G401.6 (cell line): ENCODE results near the gene FADS3.

Experiments
- FAIRE-seq: peaks from 2 replicates; lab custom pipeline; 2012; peaks lifted over from hg19 to GRCh38; lab: Jason Lieb, UNC

FADS3 gene

DNA sequence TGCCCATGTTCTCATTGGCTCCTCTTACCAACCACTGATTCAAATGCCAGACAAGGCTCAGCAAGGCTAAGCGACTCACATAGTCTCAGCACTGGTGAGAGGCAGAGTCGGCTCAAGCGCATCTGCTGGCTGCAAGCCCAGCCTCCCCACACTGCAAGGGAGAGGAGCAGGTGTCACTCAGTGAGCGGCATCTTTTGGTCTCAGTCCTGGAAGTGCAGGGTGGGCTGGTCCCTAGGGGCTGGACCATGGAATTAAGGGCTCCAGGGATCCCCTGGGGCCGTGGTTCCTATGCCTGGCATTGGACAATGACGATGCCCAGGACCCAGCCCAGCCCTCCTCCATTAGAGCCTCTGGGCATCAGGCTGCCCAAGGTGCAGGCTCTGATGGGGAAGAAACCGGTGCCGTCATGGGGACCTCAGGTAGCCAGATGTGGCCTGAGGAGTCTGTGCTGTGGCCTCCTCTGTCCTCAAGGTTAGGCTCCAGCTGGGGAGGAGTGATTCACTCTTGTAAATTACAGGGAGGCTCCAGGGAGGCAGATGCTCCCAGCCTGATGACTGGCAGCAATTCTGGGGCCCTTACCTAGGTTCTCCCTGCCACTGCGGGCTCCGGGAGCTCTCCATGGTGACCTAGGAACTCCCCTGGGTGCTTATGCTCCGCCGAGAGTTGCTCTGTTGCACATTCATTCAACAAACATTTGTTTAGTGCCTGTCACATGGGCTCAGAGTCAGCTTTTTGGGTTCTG is 35.2 kb downstream of the FADS3 start:
- FAIRE-seq: no peak

DNA sequence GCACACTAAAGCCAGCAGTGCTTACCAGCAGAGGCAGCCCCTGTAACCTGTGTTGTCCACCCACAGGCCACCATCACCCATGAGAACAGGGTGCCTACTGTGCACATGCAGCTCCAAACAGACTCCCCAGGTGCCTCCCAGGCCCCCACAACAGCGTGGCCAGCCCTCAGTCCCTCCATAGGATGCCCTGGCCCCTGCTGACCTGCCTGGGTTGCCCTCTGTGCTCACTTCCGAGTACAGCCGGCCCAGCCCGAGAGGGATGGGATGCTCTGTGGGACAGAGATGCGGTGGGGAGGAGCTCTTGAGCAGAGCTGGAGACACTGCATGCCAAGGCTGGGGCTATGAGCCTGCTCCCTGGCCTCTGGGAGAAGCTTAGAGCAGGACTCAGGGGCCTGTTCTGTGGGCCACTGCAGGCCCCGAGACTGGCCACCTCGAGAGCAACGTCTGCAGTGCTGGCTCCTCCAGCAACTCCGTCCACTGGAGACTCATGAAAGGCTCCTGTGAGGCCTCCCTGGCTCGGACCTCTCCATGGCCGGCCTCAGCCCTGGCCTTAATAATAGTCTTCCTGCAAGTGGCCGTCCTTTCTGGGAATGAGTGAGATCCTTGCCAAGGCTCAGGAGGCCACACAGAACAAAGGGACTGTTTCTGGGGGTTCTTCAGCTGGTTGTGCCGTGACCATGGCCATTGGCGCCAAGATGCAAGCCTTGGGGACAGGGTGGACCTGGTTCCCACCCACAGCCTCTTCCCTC is 36.2 kb downstream of the FADS3 start:
- FAIRE-seq: no peak

DNA sequence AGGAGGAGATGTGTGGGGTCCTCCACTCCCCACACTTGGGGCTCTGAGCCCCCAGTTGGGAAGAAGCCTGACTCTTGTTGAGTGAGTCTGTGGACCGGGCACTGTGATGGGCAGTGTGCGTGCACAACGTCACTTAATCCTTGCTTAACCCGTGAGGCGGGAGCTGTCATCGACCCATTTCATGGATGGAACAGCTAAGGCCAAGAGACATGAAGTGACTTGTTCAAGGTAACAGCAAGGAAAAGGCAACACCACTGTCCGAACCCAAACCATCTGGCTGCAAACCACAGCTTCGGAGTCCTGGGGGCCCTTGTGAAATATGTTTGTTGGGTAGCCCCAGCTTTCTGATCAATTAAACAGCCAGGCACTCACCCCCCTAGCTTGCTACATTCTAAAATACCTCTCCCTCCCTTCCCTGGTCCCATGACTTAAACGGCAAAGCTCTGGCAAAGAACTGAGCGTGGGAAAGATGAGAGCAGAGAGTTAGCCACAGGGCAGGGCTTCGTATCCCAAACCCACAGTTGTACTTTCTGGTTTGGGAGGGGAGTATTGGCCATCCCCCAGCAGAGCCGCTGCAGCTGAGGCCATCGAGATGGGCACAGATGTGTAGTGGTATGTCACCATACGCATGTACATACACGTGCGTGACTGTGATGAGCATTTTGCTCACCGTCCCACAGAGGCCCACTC is 37.0 kb downstream of the FADS3 start:
- no peak for FAIRE-seq

DNA sequence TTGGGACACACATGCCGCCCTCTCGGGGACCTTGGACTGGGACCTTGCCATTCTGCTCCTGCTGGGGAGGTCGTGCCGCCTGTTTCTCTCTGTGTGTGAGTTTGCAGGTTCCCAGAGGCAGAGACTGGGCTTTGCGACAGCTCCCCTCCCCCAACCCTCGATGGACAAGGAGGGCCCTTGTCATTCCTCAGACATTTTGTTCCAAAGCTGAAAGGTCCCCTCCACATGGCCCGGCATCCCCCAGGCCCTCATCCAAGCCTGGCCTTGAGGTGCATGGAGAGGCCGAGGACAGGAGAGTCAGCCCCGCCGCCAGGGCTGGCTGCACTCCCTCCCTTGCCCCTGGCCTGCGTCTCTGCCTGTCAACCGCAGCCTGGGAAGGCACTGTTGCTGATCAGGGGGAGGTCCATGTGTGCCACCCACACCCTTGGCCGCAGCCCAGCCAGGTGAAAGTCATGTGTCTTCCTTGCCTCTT is 37.6 kb downstream of the FADS3 start:
- no peak for FAIRE-seq

DNA sequence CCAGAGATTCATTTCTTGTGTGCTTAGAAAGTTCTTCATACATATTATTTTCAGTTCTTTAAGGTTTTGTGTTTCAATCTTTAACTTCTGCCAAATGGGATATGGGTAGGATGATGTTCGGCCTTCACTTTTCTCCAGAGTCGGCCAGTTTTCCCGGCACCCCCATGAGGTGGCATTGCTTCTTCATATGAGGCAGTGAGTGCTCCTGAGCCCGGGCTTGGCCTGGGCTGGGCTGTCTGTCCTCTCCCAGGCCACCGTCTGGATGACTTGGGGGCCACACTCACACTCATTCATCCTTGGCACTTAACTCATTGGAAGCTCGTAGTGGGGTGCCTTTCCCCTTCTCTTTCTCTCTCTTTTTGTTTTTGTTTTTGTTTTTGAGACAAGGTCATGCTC is 39.4 kb downstream of the FADS3 start:
- no peak for FAIRE-seq

DNA sequence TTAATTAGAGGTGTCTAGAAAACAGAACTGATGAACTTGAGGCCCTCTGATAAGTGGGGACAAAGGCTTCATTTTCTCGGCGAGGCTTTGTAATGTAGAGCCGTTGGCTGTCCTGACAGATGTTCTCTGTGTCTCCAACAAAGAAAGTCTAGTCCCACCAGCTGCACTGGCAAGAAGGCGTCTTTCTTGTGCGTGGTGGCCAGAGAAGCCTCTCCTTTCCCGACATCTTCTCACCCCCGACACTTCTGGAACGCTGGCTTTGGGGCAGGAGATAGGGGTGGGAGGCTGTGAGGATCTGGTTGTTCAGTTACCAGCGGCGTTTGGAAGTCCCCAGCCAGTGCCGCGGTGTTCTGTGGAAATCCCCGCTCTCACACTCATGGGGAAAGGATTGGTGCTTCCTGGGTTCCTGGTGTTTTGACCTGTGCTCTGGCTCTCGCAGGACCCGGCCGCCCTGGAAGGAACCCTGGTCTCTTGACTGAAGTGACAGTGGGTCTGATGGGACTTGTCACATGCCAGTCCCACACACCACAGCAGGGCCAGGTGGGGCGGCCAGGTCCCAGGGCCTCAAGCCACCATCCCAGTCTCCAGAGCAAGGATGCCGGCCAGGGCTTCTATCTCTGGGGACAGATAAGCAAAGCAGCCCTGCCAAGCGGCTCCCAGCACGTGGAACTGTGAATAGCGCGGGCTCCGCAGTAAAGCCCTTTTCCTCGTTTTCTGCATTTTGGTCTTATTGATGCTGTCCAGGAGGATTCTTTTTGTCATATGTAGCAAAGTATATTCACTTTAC is 40.0 kb downstream of the FADS3 start:
- FAIRE-seq: no peak

DNA sequence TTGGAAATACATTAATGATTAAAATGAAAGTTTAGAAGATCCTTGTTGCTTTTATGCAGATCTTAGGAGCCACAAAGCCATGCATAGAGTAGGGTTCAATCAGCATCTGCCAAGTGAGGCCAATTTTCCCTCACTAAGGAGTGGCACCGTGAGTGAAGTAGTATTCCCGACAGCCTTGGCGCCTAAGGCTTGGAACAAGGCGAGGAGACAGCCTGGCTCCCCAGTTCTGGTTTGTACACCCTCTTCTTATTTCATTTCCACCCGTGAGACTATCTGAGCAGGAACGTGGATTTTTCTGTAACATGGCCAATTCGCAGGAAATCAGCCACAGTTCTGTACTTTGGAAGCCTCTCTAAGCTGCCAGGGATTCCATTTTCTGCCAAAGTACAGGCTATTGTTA is 40.7 kb downstream of the FADS3 start:
- FAIRE-seq: no peak

DNA sequence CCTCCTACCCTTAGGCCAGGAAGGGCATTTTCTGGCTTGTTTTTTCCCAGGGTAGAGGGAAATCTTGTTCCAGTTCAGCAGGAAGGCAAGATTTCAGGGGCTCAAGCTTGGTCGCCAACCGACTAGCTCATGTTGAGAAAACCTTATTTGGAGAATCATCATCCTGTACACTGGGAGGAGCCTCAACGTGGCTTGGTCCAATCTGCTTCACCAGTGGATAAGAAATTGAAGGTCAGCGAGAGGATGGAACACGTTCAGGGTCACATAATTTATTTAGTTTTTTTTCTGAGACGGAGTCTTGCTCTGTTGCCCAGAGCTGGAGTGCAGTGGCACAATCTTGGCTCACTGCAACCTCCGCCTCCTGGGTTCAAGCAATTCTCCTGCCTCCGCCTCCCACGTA is 42.7 kb downstream of the FADS3 start:
- FAIRE-seq: no peak

DNA sequence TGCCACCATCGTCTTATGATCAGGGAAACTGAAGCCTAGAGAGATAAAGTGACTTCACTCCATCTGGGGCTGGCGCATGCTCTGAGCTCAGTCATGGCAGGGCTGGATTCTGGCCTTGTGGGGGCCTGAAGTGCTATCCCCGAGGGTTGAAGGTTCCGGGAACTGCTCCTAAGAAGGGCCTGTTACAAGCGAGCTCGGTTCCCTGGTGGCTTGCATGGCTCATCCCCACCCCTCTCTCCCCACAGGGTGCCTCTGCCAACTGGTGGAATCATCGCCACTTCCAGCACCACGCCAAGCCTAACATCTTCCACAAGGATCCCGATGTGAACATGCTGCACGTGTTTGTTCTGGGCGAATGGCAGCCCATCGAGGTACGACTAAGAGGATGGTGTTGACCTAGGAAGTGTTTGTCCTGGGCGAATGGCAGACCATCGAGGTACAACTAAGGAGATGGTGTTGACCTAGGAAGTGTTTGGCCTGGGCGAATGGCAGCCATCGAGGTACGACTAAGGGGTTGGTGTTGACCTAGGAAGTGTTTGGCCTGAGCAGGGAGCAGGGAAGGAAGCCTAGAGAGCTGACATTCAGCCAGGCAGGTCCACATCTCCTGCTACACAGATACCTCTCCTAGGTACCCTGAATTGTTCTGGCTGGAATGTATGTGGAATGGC is 43.3 kb downstream of the FADS3 start:
- no peak for FAIRE-seq

DNA sequence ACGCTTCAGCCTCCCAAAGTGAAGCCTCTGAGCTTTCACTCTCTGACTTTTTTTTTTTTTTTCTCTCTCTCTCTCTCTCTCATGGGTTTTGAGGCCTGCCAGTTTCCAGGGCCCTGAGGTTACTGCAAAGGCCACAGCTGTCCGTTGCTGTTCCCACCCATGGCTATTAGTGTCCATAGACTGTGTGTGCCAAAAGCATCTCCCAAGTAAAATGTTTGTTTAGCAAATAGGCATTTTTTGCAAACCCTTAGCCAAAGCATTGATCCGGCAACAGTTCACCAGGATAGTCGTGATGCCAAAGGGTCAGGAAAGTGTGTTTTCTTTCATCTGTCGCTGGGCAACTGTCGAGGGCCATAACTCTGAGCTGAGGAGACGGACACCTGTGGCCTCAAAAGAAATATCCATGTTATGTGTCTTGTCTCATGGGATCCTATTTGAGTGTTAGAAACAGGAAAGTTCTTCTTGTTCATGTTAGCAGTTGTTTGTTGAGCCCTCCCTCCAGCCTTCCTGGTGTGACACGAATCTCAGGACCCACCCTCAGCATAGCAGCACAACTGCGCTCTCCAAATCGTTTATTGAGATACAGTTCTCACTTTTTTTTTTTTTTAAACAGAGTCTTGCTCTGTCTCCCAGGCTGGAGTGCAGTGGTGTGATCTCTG is 44.9 kb downstream of the FADS3 start:
- FAIRE-seq: no peak

DNA sequence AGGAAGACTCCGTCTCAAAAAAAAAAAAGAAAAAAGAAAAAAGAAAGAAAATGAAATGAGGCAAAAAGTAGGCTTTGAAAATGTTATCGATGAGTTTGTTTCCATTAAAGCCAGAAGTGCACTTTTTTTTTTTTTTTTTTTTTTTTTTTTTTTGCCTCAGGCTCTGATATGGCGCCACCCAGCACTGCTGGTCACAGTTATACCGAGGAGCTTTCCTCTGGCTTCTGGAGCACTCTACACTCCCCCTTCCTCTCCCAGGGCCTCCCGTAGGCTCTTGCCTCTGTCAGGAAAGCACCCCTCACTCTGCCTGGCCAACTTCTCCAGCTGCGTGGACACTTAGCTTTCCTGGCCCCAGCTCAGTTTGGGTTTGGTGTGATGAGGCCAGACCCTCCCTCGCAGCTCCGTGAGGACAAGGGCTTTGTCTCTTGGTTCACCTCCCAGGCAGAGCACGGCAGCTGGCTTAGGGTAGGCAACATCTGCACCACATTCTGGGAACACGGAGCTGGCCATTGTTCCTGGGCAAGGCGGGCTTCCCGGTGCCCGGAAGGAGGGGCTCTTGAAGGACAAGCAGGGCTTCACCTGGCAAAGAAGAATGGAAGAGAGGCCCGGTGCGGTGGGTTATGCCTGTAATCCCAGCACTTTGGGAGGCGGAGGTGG is 46.3 kb downstream of the FADS3 start:
- no peak for FAIRE-seq

DNA sequence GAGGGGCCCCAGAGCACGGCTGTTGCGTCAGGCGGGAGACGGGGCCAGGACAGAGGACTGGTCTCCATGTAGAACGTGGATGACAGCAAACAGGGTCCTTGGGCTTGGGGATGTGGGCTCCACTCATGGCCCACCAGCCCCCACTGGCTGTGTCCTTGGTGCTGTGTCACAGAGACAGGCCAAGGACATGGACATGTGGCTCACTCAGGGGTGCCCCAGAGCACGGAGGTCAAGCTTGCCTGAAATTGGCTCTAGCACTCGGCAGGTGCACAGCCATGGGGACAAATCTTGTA is 48.9 kb downstream of the FADS3 start:
- FAIRE-seq: no peak

DNA sequence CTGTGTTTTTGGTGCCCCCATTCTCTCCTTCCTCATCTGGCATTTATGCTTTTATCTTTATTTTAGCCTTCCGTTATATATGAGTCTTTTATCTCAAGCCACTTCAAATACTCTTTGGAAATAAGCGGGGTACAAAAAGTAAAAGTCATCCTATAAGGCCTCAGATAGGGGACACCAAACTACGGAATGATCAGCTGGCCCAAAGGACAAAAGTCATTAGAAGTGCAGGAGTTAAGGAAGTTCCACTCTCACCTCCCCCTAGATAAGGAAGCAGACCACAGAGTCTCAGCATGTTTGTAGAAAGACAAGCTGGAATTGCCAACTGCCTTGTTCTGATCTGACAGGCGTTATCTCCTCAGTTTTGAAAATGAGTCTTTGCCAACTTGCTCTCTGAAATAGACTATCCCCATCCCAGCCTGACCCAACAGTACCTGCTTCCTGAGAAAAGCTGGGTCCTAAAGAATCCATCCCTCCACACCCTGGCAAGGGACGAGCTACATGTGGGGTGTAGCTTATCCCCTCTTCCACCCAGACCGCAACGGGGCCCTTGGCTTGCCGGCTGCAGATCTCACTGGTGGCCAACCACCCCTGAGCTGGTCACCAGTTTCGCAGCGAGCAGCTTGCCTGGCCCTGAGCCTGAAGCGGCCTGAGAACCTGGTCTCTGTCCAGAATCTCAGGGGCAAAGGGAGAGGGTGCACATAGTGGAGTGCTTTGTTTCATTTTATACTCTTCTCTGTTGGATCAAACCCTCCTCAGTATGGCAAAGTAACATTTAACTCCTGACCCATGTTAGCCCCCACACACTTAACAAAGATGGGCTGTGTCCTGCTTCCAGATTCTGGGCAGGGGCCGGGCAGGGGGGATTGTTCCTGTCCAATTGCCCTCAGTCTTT is 49.5 kb downstream of the FADS3 start:
- no peak for FAIRE-seq

DNA sequence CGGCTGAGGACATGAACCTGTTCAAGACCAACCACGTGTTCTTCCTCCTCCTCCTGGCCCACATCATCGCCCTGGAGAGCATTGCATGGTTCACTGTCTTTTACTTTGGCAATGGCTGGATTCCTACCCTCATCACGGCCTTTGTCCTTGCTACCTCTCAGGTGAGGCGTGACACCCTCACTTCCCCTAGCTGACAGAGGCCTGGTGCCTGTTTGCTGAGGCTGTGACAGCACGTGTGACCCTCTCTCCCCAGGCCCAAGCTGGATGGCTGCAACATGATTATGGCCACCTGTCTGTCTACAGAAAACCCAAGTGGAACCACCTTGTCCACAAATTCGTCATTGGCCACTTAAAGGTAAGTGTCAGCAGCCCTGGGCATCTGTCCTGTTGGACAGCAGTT is 51.0 kb downstream of the FADS3 start:
- FAIRE-seq: no peak

DNA sequence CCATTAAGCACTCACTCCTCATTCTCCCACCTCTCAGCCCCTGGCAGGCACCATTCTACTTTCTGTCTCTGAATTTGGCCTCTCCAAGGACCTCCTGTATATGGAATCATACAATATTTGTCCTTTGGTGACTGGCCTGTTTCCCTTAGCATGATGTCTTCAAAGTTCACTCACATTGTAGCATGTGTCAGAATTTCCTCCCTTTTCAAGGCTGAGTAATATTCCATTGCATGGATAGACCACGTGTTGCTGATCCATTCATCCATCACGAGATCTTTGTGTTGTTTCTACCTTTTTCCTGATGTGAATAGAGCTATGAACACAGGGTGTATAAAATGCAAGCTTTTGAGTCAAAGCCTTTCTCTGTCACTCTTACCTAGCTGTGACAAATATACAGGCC is 51.6 kb downstream of the FADS3 start:
- no peak for FAIRE-seq

DNA sequence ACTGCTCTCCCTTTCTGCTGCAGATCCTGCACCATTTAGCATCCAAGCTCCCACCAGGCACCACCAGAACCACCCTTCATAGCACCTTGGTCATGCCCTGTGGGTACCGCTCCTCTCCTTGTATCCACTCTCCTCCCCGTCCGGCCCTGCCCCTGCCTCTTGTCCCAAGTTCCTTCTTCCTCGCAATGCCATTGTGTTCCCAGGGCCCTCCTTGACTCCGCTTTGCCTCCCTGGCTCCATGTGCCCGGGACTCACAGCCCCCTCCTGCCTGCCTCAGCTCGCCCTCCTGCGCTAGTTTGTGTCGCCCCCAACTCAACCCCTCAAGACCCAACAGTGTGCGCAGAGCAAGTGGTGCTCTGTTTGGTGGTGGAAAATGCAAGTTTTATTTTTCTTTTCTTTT is 52.4 kb downstream of the FADS3 start:
- no peak for FAIRE-seq

DNA sequence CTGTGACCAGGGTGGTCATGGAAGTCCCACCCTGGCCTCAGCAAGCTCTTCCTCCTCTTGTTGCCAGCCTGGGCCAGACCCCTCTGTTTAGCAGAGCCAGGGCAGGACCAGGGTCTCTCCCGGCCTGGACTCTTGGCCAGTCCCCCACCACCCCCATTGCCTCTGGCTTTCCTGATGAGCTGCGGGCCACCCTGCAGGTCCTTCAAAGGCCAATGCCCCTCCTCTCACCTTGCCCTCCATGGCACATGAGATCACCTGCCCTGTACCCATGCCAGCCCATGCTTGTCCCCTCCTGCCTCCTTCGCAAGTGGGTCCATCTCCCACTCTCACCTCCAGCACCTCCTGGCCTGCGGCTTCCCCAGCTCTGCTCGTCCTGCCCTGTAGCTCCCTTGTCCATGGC is 52.8 kb downstream of the FADS3 start:
- FAIRE-seq: no peak

DNA sequence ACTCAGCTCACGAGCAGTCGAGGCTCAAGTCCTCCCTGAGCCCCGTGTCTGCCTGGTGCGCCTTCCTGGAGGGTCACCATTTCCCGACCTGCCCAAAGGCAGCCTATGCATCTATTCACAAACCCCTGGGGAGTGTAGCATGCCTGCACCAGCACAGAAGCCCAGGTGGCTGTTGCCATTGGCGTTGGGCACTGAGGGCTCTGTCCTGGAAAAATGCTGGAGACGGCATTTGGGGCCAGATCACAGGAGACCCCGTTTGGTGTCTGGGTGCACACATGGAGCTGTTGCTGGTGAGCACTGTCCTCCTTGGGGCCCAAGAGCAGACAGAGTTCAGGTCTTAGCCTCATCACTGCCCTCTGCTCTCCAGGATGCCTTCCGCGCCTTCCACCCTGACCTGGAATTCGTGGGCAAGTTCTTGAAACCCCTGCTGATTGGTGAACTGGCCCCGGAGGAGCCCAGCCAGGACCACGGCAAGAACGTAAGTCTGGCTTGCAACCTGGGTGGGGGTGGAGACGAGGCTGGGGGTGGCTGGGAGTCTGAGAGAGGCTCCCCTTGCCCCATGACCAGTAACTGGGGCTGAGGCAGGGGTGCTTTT is 53.8 kb downstream of the FADS3 start:
- no peak for FAIRE-seq

DNA sequence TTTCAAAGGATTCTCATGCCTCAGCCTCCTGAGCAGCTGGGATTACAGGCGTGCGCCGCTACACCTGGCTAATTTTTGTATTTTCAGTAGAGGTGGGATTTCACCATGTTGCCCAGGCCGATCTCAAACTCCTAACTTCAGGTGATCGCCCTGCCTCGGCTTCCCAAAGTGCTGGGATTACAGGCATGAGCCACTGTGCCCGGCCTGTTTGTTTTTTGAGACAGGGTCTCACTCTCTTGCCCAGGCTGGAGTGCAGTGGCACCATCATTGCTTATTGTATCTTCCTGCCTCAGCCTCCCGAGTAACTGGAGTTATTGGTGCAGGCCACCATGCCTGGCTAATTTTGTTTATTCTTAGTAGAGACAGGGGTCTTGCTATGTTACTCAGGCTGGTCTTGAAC is 55.2 kb downstream of the FADS3 start:
- FAIRE-seq: no peak
